ENCODE data around the gene LHX3.

Gene LHX3

GRCh38 chr9:136201609-136202453 lies 3.1 kb downstream of the LHX3 start:
- peak in 1 of 2 donors; percentile 18 for DNase-seq (ENCODE audit: low read depth in 2 of 2)
- H3K4me3 ChIP-seq (replicated peaks in 1 of 2; ENCODE audit: low read depth in 2 of 2, low read length in 2 of 2) = no peak overlapping the region
- no peak for TF ChIP-seq CTCF (IDR thresholded peaks at IDR 0.05; ENCODE audit: low read depth, low read length)

- no peak overlapping the region for H3K4me3 ChIP-seq (replicated peaks in 1 of 2; ENCODE audit: low read depth in 2 of 2, low read length in 2 of 2)
- DNase-seq (ENCODE audit: low read depth in 2 of 2) = no peak
- TF ChIP-seq CTCF (IDR thresholded peaks at IDR 0.05; ENCODE audit: low read depth, low read length) = no peak
Measured at GRCh38 chr9:136201174-136201573, 3.8 kb downstream of the LHX3 start.

- TF ChIP-seq CTCF (IDR thresholded peaks at IDR 0.05; ENCODE audit: low read depth, low read length) = no peak
- DNase-seq (ENCODE audit: low read depth in 2 of 2) = no peak
- H3K4me3 ChIP-seq (replicated peaks in 1 of 2; ENCODE audit: low read depth in 2 of 2, low read length in 2 of 2) = no peak overlapping the region
Measured at GRCh38 chr9:136200424-136200823, 4.5 kb downstream of the LHX3 start.

- no peak for TF ChIP-seq CTCF (IDR thresholded peaks at IDR 0.05; ENCODE audit: low read depth, low read length)
- H3K4me3 ChIP-seq (replicated peaks in 1 of 2; ENCODE audit: low read depth in 2 of 2, low read length in 2 of 2) = no peak overlapping the region
- no peak for DNase-seq (ENCODE audit: low read depth in 2 of 2)
Measured at GRCh38 chr9:136199391-136200288, 5.3 kb downstream of the LHX3 start.

GRCh38 chr9:136198605-136199083 lies 6.3 kb downstream of the LHX3 start:
- DNase-seq (ENCODE audit: low read depth in 2 of 2) = peak; percentile 11 to 14
- TF ChIP-seq CTCF (IDR thresholded peaks at IDR 0.05; ENCODE audit: low read depth, low read length) = no peak
- H3K4me3 ChIP-seq (replicated peaks in 1 of 2; ENCODE audit: low read depth in 2 of 2, low read length in 2 of 2) = no peak overlapping the region

GRCh38 chr9:136197930-136198604 lies 6.9 kb downstream of the LHX3 start:
- H3K4me3 ChIP-seq (replicated peaks in 1 of 2; ENCODE audit: low read depth in 2 of 2, low read length in 2 of 2) = no peak overlapping the region

More at GRCh38 chr9:136197930-136198604, 6.9 kb downstream of the LHX3 start:
- no peak for TF ChIP-seq CTCF (IDR thresholded peaks at IDR 0.05; ENCODE audit: low read depth, low read length)
- no peak for DNase-seq (ENCODE audit: low read depth in 2 of 2)
